Lower lobe of right lung (tissue), 2 donors: ENCODE data around the gene NUP160. TPM values are rescaled to one million over a fixed set of nuclear protein-coding genes. Genes with fewer than 3 reads are reported as not detected.

Experiments
- ATAC-seq, 2 donors: fragments of 200-7000 bp; cut with Tn5 transposase; one replicate each; pipeline ENCODE4 v1.9.1; 2020 to 2022; ENCODE audit warnings: mild to moderate bottlenecking in 2 of 2, moderate library complexity in 2 of 2
- DNase-seq: peaks from one replicate; pipeline ENCODE4 v3.0.0-alpha.2; 2020
- H3K27ac ChIP-seq: fragments of 200-600 bp; one replicate; pipeline ENCODE4 v1.8.0; 2022
- H3K27me3 ChIP-seq: fragments of 200-600 bp; one replicate; pipeline ENCODE4 v1.8.0; 2022; ENCODE audit warnings: low read depth
- H3K36me3 ChIP-seq: fragments of 200-600 bp; one replicate; pipeline ENCODE4 v1.8.0; 2022; ENCODE audit warnings: mild to moderate bottlenecking
- H3K4me1 ChIP-seq: fragments of 200-600 bp; one replicate; pipeline ENCODE4 v1.8.0; 2022
- H3K4me3 ChIP-seq: fragments of 200-600 bp; one replicate; pipeline ENCODE4 v1.8.0; 2022; ENCODE audit warnings: mild to moderate bottlenecking
- H3K9me3 ChIP-seq: fragments of 200-600 bp; one replicate; pipeline ENCODE4 v1.8.0; 2022
- intact Hi-C: fragments of 100-400 bp; cut with DNase I; formaldehyde crosslinking; loops from one replicate; pipeline ENCODE4 v1.11.0; 2022
- total RNA-seq: library from RNA; stranded (reverse); fragmentation: NEBNext Ultra II Directional; extraction: Animal tissue kit (Norgen Biotek cat#: 25700); gene quantifications from one replicate; pipeline ENCODE4 v1.2.1, GENCODE V29; 2021
- TF ChIP-seq, protein P1 (sequence below): fragments of 200-600 bp; IDR thresholded peaks from one replicate; pipeline ENCODE4 v1.8.0; 2022; ENCODE audit warnings: antibody characterized with exemption, mild to moderate bottlenecking
- donor health status: DM: no; HTN: yes; CAD: no; lungs with severe emphysema.

The NUP160 gene
- total RNA-seq, 1 donor from 2014 or later = 43.3 TPM

DNA sequence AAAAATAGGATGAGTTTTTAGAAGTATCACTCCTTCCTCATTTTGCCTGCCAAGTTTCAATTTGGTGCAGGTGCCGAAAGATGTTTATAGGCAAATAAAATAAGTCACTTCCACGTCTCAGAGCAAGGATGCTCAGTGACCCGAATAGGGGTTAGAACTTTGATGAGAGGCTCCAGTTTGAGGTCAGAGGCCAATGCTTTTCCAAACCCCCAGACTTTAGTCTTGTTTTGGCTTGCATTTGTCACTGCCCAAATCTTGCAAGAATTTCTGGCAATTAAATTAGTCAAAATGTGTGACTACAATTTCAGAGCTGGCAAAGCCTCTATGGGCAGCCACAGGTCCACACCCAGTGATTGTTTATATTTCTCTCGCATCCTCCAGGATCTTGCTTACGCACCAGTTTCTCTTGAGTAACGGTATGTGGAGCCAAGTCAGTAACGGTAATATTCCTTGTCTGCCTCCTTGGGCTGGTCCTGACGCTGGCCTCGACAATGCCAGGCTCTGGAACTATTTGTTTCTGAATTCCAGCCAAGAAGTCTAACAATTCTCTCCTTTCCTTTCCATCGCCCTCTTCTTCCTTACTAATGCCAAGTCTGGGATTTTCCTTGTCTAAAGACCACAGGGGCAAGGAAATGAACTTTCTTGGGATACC is 9.9 kb upstream of the NUP160 start:
- Histone ChIP-seq H3K27ac (peak overlapping the region; percentile 44), H3K9me3 (no peaks in the 10 kb centered on the region), H3K4me1 (peaks cover 25% of the 10 kb centered on the region), H3K4me3 (no peak overlapping the region), H3K27me3 (no peaks in the 10 kb centered on the region), H3K36me3 (no peaks in the 10 kb centered on the region)
- DNase-seq = no peak
- peak; percentile 52 for ATAC-seq
- TF ChIP-seq, protein P1, sequence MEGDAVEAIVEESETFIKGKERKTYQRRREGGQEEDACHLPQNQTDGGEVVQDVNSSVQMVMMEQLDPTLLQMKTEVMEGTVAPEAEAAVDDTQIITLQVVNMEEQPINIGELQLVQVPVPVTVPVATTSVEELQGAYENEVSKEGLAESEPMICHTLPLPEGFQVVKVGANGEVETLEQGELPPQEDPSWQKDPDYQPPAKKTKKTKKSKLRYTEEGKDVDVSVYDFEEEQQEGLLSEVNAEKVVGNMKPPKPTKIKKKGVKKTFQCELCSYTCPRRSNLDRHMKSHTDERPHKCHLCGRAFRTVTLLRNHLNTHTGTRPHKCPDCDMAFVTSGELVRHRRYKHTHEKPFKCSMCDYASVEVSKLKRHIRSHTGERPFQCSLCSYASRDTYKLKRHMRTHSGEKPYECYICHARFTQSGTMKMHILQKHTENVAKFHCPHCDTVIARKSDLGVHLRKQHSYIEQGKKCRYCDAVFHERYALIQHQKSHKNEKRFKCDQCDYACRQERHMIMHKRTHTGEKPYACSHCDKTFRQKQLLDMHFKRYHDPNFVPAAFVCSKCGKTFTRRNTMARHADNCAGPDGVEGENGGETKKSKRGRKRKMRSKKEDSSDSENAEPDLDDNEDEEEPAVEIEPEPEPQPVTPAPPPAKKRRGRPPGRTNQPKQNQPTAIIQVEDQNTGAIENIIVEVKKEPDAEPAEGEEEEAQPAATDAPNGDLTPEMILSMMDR = no peak
- intact Hi-C loops = no loop called here

DNA sequence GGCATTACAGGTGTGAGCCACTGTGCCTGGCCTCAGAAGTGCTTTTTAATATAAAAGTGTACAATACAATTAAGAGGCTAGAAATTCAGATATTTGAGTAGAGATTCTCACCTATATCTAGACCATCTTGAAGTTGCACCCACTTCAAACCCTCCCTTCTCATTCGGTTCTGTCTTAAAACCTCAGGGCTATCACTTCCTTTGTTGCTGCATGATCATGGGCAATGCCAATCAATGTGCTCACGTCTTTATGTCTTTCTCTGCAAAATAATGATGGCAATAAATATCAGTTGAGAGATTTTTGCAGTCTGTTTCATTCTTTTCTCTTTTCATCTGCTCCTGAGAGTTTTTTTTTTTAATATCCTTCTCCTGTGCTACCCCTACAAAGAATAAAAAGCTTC is 9.3 kb upstream of the NUP160 start:
- Histone ChIP-seq H3K4me1 (peaks cover 21% of the 10 kb centered on the region), H3K9me3 (no peaks in the 10 kb centered on the region), H3K27me3 (no peaks in the 10 kb centered on the region), H3K36me3 (no peaks in the 10 kb centered on the region), H3K27ac (peak overlapping the region; percentile 44), H3K4me3 (no peak overlapping the region)
- no peak for ATAC-seq
- TF ChIP-seq, protein P1 = no peak
- intact Hi-C loops = no loop called here
- DNase-seq = no peak

DNA sequence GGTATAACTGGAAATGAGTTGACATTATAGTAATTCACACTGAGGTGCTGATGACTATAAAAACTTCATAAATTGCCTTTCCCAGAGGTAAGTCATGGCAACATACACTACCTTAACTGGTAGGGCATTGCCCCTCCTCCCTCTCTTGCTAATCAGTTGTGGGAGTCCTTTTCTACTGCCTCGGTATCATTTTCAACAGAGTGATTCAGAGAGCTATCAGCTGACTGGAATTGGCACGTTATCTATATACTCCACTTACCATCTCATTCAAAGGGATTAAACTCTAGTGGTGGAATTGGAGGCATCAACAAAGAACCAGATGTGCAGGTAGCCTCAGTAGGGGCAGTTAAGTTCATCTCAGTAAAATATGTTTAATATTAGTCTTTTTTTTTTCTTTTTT is 8.0 kb upstream of the NUP160 start:
- ATAC-seq (no peak), DNase-seq (no peak)
- Histone ChIP-seq H3K27ac (no peak overlapping the region), H3K9me3 (no peaks in the 10 kb centered on the region), H3K36me3 (no peaks in the 10 kb centered on the region), H3K4me3 (no peak overlapping the region), H3K4me1 (peaks cover 14% of the 10 kb centered on the region), H3K27me3 (no peaks in the 10 kb centered on the region)
- intact Hi-C loops = no loop called here
- TF ChIP-seq, protein P1 = no peak

DNA sequence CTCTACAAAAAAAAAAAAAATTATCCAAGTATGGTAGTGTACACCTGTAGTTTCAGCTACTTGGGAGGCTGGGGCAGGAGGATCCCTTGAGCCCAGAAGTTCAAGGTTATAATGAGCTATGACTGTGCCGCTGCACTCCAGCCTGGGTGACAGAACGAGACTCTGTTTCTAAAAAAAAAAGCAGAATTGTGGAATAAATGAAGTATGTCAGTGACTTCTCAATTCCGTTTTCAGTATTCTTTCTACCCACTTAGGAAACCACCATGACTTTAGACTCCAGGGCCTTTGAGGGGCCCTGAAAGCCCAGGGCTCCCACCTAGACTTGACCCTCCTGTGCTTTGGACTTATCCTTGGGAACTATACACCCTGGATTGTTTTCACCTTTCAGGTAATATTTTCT is 6.5 kb upstream of the NUP160 start:
- DNase-seq = no peak
- Histone ChIP-seq H3K9me3 (no peaks in the 10 kb centered on the region), H3K4me1 (peaks cover 12% of the 10 kb centered on the region), H3K27me3 (no peaks in the 10 kb centered on the region), H3K36me3 (no peaks in the 10 kb centered on the region), H3K27ac (no peak overlapping the region), H3K4me3 (no peak overlapping the region)
- intact Hi-C loops = no loop called here
- TF ChIP-seq, protein P1 = no peak
- ATAC-seq = no peak

DNA sequence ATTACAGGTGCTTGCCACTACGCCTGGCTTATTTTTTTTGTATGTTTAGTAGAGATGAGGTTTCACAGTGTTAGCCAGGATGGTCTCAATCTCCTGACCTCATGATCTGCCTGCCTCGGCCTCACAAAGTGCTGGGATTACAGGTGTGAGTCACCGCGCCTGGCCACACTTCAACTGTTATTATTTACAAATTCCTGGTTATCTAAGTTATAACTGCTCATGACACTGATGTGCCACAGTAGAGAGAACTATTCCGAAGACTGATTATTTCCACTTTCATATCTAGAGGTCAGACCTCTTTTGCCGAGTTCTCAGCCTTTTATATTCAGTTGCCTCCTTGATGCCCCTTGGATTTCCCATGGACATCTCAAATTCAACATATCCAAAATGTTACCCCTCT is 3.9 kb upstream of the NUP160 start:
- Histone ChIP-seq H3K27ac (no peak overlapping the region), H3K4me3 (no peak overlapping the region), H3K4me1 (peaks cover 16% of the 10 kb centered on the region), H3K36me3 (no peaks in the 10 kb centered on the region), H3K9me3 (no peaks in the 10 kb centered on the region), H3K27me3 (no peaks in the 10 kb centered on the region)
- TF ChIP-seq, protein P1 = no peak
- intact Hi-C loops = no loop called here
- ATAC-seq (no peak), DNase-seq (no peak)
